Gastrocnemius medialis (tissue), 4 donors: ENCODE data around the gene LRRC43.

Experiments
- CTCF ChIP-seq, 5 experiments: fragments of 450-650 bp in 3 of 5; fragments of 200-600 bp in 2 of 5; sonication (generic) in 2 of 5; IDR thresholded peaks in 4 of 5; conservative IDR thresholded peaks in 1 of 5; 1 replicate in 4 of 5; 2 replicates in 1 of 5; pipeline ENCODE4 v1.5.1; 2016 to 2019; ENCODE audit warnings: antibody characterized with exemption in 5 of 5, mild to moderate bottlenecking in 3 of 5, moderate library complexity in 3 of 5
- POLR2A ChIP-seq, 2 donors: fragments of 450-650 bp; IDR thresholded peaks; one replicate each; pipeline ENCODE4 v1.6.1; 2017; ENCODE audit warnings: antibody characterized with exemption in 2 of 2, mild to moderate bottlenecking in 2 of 2, moderate library complexity in 2 of 2

- TF ChIP-seq CTCF (IDR thresholded peaks at IDR 0.05 in 4 of 5, conservative IDR thresholded peaks at IDR 0.05 in 1 of 5) (no peak), POLR2A (IDR thresholded peaks at IDR 0.05) (no peak)
These were observed 641 bp downstream of the LRRC43 start for GRCh38 chr12:122183588-122183940.
